ENCODE results near the gene GLRA1. TPM values are rescaled to one million over a fixed set of nuclear protein-coding genes. Genes with fewer than 3 reads are reported as not detected.
"Not testable (repeated sequence)": the region's sequence is repeated elsewhere in the genome, so short reads cannot be mapped to it uniquely, and the experiment has no call there.

GLRA1 gene
- total RNA-seq, 1 experiment from 2014 or later, result not detected

- intact Hi-C loops (cut with micrococcal nuclease), result no loop called here
- Mint-ChIP-seq H3K4me3 (ENCODE audit: unreplicated experiment) (no peak overlapping the region), H3K9me3 (ENCODE audit: unreplicated experiment) (no peaks in the 10 kb centered on the region), H3K4me1 (ENCODE audit: insufficient read depth, unreplicated experiment) (peaks cover 47% of the 10 kb centered on the region), H3K36me3 (ENCODE audit: insufficient read depth, unreplicated experiment) (peaks cover 62% of the 10 kb centered on the region), H3K27me3 (ENCODE audit: insufficient read depth, unreplicated experiment) (no peaks in the 10 kb centered on the region), H3K27ac (ENCODE audit: low read depth, unreplicated experiment) (no peak overlapping the region)
- DNase-seq (ENCODE audit: unreplicated experiment), result no peak
- CTCF ChIA-PET, result interaction anchor here (0.6 to 1.8 kb wide), 4 partner anchors 11 to 359 kb away, joined by 3 to 11 read pairs (median 4); no protein-coding TSS in a partner anchor
- no TSS peak for BruUV-seq (replicated peaks)
- POLR2A ChIA-PET, result interaction anchor here (1.0 to 5.4 kb wide), 3 partner anchors 11 to 15 kb away, joined by 3 to 77 read pairs (median 6); partner anchors contain the start of gene G3BP1
- TF ChIP-seq, protein P1, sequence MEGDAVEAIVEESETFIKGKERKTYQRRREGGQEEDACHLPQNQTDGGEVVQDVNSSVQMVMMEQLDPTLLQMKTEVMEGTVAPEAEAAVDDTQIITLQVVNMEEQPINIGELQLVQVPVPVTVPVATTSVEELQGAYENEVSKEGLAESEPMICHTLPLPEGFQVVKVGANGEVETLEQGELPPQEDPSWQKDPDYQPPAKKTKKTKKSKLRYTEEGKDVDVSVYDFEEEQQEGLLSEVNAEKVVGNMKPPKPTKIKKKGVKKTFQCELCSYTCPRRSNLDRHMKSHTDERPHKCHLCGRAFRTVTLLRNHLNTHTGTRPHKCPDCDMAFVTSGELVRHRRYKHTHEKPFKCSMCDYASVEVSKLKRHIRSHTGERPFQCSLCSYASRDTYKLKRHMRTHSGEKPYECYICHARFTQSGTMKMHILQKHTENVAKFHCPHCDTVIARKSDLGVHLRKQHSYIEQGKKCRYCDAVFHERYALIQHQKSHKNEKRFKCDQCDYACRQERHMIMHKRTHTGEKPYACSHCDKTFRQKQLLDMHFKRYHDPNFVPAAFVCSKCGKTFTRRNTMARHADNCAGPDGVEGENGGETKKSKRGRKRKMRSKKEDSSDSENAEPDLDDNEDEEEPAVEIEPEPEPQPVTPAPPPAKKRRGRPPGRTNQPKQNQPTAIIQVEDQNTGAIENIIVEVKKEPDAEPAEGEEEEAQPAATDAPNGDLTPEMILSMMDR (IDR thresholded peaks at IDR 0.05; ENCODE audit: unreplicated experiment), result no peak
Observed at GRCh38 chr5:151784141-151784540, 140.5 kb downstream of the GLRA1 start.

DNA sequence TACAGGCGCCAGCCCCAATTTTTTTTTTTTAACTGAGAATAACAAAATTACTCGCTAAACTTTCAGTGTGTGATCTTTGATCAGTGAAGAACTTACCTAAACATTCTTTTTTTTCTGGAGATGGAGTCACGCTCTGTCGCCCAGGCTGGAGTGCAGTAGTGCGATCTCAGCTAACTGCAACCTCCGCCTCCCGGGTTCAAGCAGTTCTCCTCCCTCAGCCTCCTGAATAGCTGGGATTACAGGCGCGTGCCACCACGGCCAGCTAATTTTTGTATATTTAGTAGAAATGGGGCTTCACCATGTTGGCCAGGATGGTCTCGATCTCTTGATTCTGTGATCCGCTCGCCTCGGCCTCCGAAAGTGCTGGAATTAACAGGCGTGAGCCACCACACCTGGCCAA lies 141.0 kb downstream of the GLRA1 start:
- intact Hi-C loops (cut with micrococcal nuclease); DNase-seq (ENCODE audit: unreplicated experiment); H3K27me3 Mint-ChIP-seq (ENCODE audit: insufficient read depth, unreplicated experiment); H3K27ac Mint-ChIP-seq (ENCODE audit: low read depth, unreplicated experiment); H3K9me3 Mint-ChIP-seq (ENCODE audit: unreplicated experiment); H3K4me3 Mint-ChIP-seq (ENCODE audit: unreplicated experiment); BruUV-seq (replicated peaks): not testable (repeated sequence)
- Mint-ChIP-seq H3K36me3 (ENCODE audit: insufficient read depth, unreplicated experiment) (peaks cover 63% of the 10 kb centered on the region), H3K4me1 (ENCODE audit: insufficient read depth, unreplicated experiment) (peaks cover 50% of the 10 kb centered on the region)
- ChIA-PET POLR2A (interaction anchor here (0.9 to 5.4 kb wide), 3 partner anchors 11 to 17 kb away, joined by 3 to 77 read pairs (median 3); partner anchors contain the start of gene G3BP1), CTCF (interaction anchor here (0.6 to 1.0 kb wide), 4 partner anchors 11 to 301 kb away, joined by 3 to 4 read pairs (median 3); no protein-coding TSS in a partner anchor)

GRCh38 chr5:151781201-151781600 lies 143.4 kb downstream of the GLRA1 start:
- POLR2A ChIA-PET, result interaction anchor here (0.7 to 1.9 kb wide), 5 partner anchors 9 to 25 kb away, joined by 3 to 28 read pairs (median 3); partner anchors contain the start of gene G3BP1
- TF ChIP-seq, protein P1 (IDR thresholded peaks at IDR 0.05; ENCODE audit: unreplicated experiment), result no peak
- Mint-ChIP-seq H3K27me3 (ENCODE audit: insufficient read depth, unreplicated experiment) (no peaks in the 10 kb centered on the region), H3K27ac (ENCODE audit: low read depth, unreplicated experiment) (no peak overlapping the region), H3K4me1 (ENCODE audit: insufficient read depth, unreplicated experiment) (peaks cover 63% of the 10 kb centered on the region), H3K9me3 (ENCODE audit: unreplicated experiment) (no peaks in the 10 kb centered on the region), H3K4me3 (ENCODE audit: unreplicated experiment) (no peak overlapping the region), H3K36me3 (ENCODE audit: insufficient read depth, unreplicated experiment) (peaks cover 65% of the 10 kb centered on the region)
- no TSS peak for BruUV-seq (replicated peaks)
- intact Hi-C loops (cut with micrococcal nuclease), result no loop called here
- CTCF ChIA-PET, result interaction anchor here (0.8 to 1.4 kb wide), 3 partner anchors 9 to 31 kb away, joined by 3 to 4 read pairs (median 3); no protein-coding TSS in a partner anchor
- peak; percentile 35 for DNase-seq (ENCODE audit: unreplicated experiment)

DNA sequence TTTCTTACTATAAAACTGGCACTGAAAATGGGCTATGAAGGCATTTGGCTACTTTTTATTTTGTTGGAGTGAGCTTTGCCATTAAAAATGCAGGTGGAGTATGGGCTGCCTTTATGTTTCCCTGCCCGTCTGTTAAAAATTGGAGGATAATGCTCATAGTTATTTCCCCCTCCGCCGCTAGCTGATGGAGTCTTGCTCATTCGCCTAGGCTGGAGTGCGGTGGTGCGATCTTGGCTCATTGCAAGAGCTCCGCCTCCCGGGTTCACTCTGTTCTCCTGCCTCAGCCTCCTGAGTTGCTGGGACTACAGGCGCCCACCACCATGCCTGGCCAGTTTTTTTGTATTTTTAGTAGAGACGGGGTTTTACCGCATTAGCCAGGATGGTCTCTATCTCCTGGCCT lies 144.3 kb downstream of the GLRA1 start:
- TF ChIP-seq, protein P1 (IDR thresholded peaks at IDR 0.05; ENCODE audit: unreplicated experiment), result no peak
- H3K4me1 Mint-ChIP-seq (ENCODE audit: insufficient read depth, unreplicated experiment), result peaks cover 66% of the 10 kb centered on the region
- H3K36me3 Mint-ChIP-seq (ENCODE audit: insufficient read depth, unreplicated experiment), result peaks cover 73% of the 10 kb centered on the region
- H3K27ac Mint-ChIP-seq (ENCODE audit: low read depth, unreplicated experiment), result no peak overlapping the region
- no peak for DNase-seq (ENCODE audit: unreplicated experiment)
- H3K27me3 Mint-ChIP-seq (ENCODE audit: insufficient read depth, unreplicated experiment), result no peaks in the 10 kb centered on the region
- H3K9me3 Mint-ChIP-seq (ENCODE audit: unreplicated experiment), result no peaks in the 10 kb centered on the region
- ChIA-PET POLR2A (interaction anchor here (1.1 kb wide), 1 partner anchor 12 kb away, joined by 3 read pairs; no protein-coding TSS in a partner anchor), CTCF (no interaction called here)
- H3K4me3 Mint-ChIP-seq (ENCODE audit: unreplicated experiment), result no peak overlapping the region
- intact Hi-C loops (cut with micrococcal nuclease), result no loop called here
- no TSS peak for BruUV-seq (replicated peaks)
